ENCODE data around the gene FAM204A.

Gene FAM204A

GRCh38 chr10:118258285-118258684, 83.8 kb downstream of the FAM204A start:
- H3K27ac ChIP-seq: no peak overlapping the region
- TF ChIP-seq ZFX (IDR thresholded peaks at IDR 0.05) (no peak), CTCF (conservative IDR thresholded peaks at IDR 0.05) (no peak)

GRCh38 chr10:118256825-118257570, 85.1 kb downstream of the FAM204A start:
- no peak for TF ChIP-seq ZFX (IDR thresholded peaks at IDR 0.05)
- no peak overlapping the region for H3K27ac ChIP-seq

GRCh38 chr10:118256209-118256608, 85.9 kb downstream of the FAM204A start:
- TF ChIP-seq CTCF (conservative IDR thresholded peaks at IDR 0.05): no peak
- TF ChIP-seq ZFX (IDR thresholded peaks at IDR 0.05): no peak
- no peak overlapping the region for H3K27ac ChIP-seq

GRCh38 chr10:118255355-118255754, 86.8 kb downstream of the FAM204A start:
- no peak for TF ChIP-seq CTCF (conservative IDR thresholded peaks at IDR 0.05)
- TF ChIP-seq ZFX (IDR thresholded peaks at IDR 0.05): no peak
- no peak overlapping the region for H3K27ac ChIP-seq

GRCh38 chr10:118254654-118255053, 87.5 kb downstream of the FAM204A start:
- no peak overlapping the region for H3K27ac ChIP-seq
- no peak for TF ChIP-seq CTCF (conservative IDR thresholded peaks at IDR 0.05)
- no peak for TF ChIP-seq ZFX (IDR thresholded peaks at IDR 0.05)

- H3K27ac ChIP-seq: peak overlapping the region; percentile 38; the same call in 1 of the 2 replicates
- no peak for TF ChIP-seq ZFX (IDR thresholded peaks at IDR 0.05)
- no peak for TF ChIP-seq CTCF (conservative IDR thresholded peaks at IDR 0.05)
Measured at GRCh38 chr10:118253397-118253796, 88.7 kb downstream of the FAM204A start.

GRCh38 chr10:118251791-118252190, 90.3 kb downstream of the FAM204A start:
- H3K27ac ChIP-seq: no peak overlapping the region
- no peak for TF ChIP-seq CTCF (conservative IDR thresholded peaks at IDR 0.05)
- no peak for TF ChIP-seq ZFX (IDR thresholded peaks at IDR 0.05)

GRCh38 chr10:118249714-118250113, 92.4 kb downstream of the FAM204A start:
- TF ChIP-seq CTCF (conservative IDR thresholded peaks at IDR 0.05) (no peak), ZFX (IDR thresholded peaks at IDR 0.05) (no peak)
- H3K27ac ChIP-seq: no peak overlapping the region
